HL-60 (cell line): ENCODE data around the gene LVRN.

Experiments
- DNase-seq, 2 experiments: peaks; one replicate each; pipeline ENCODE4 v3.0.0-alpha.2; 2010 to 2020; ENCODE audit warnings: low read depth in 1 of 2, low spot score in 1 of 2
- H3K27ac ChIP-seq: fragments of 250-450 bp; sonication (Bioruptor Pico); replicated peaks from 2 replicates; pipeline ENCODE4 v1.5.1; 2020; ENCODE audit warnings: mild to moderate bottlenecking, moderate library complexity
- H3K27me3 ChIP-seq: fragments of 250-450 bp; sonication (Bioruptor Pico); 2 replicates; pipeline ENCODE4 v1.5.1; 2021; ENCODE audit warnings: mild to moderate bottlenecking, moderate library complexity; ENCODE audit not compliant: insufficient read depth, poor library complexity, severe bottlenecking
- H3K4me3 ChIP-seq: replicated peaks from 2 replicates; pipeline ENCODE4 v1.5.1; 2011; ENCODE audit warnings: mild to moderate bottlenecking, control low read depth, low read length; ENCODE audit not compliant: insufficient read depth
- GABPA ChIP-seq: IDR thresholded peaks from 2 replicates; pipeline ENCODE4 v1.6.1; 2012; ENCODE audit warnings: low read depth
- POLR2AphosphoS5 ChIP-seq: IDR thresholded peaks from 2 replicates; pipeline ENCODE4 v1.6.1; 2012; ENCODE audit warnings: low read depth
- REST ChIP-seq: IDR thresholded peaks from 2 replicates; pipeline ENCODE4 v1.6.1; 2012; ENCODE audit warnings: low read depth; ENCODE audit not compliant: insufficient replicate concordance
- SPI1 ChIP-seq: IDR thresholded peaks from 2 replicates; pipeline ENCODE4 v1.6.1; 2012; ENCODE audit warnings: low read depth, mild to moderate bottlenecking, borderline replicate concordance
- TF ChIP-seq, protein P1 (sequence below): IDR thresholded peaks from one replicate; pipeline ENCODE4 v1.5.1; 2011; ENCODE audit warnings: low read length, control low read depth, inconsistent platforms; ENCODE audit not compliant: insufficient read depth

The LVRN gene

DNA sequence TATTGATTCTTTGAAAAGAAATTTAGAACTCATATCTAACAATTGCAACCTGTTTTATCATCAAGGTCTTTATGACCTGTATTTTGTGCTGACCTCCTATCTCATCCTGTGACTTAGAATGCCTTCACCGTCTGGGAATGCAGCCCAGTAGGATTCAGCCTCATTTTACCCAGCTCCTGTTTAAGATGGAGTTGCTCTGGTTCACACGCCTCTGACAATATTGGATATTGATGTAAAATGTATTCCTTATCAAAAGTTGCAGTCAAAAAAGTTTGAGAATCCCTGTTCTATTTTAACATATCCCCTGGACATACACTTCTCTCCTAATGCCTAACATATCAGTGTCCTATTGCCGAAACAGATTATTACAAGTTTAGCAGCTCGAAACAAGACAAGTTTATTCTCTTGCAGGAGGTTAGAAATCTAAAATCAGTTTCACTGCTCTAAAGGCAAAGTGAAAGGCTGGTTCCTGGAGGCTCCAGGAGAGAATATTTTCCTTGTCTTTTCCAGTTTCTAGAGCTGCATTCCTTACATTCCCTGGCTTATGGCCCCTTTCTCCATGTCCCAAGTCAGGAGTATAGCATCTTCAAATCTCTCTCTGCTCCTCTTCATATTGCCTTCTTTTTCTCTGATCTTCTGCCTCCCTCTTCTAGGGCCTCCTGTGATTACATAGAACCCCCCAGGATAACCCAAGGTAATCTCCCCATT lies 31.5 kb upstream of the LVRN start:
- H3K4me3 ChIP-seq: no peak overlapping the region
- no peak for DNase-seq
- TF ChIP-seq GABPA (no peak), REST (no peak), POLR2AphosphoS5 (no peak), SPI1 (no peak)
- TF ChIP-seq, protein P1, sequence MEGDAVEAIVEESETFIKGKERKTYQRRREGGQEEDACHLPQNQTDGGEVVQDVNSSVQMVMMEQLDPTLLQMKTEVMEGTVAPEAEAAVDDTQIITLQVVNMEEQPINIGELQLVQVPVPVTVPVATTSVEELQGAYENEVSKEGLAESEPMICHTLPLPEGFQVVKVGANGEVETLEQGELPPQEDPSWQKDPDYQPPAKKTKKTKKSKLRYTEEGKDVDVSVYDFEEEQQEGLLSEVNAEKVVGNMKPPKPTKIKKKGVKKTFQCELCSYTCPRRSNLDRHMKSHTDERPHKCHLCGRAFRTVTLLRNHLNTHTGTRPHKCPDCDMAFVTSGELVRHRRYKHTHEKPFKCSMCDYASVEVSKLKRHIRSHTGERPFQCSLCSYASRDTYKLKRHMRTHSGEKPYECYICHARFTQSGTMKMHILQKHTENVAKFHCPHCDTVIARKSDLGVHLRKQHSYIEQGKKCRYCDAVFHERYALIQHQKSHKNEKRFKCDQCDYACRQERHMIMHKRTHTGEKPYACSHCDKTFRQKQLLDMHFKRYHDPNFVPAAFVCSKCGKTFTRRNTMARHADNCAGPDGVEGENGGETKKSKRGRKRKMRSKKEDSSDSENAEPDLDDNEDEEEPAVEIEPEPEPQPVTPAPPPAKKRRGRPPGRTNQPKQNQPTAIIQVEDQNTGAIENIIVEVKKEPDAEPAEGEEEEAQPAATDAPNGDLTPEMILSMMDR: no peak
- no peaks in the 10 kb centered on the region for H3K27me3 ChIP-seq
- no peak overlapping the region for H3K27ac ChIP-seq

DNA sequence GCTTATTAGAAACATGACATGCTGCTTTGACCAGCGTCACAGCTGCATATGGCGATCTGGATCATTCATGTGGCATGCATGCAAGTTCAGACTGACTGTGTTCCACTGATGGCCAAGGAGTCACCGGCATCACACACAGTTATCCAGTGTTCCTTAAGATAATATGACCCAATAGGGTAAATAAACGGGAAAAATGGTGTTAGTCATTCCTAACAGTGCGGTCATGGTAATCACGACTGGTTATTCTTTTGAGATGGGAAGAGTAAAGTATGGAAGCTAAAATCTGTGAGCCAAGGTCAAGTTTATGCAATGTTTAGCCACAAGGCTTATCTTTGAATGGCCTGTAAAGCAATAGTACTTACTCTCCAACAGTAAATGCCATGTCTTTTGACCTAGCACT lies 29.3 kb upstream of the LVRN start:
- Histone ChIP-seq H3K27me3 (no peaks in the 10 kb centered on the region), H3K27ac (no peak overlapping the region), H3K4me3 (no peak overlapping the region)
- no peak for DNase-seq
- TF ChIP-seq, protein P1: no peak
- TF ChIP-seq SPI1 (no peak), REST (no peak)

- H3K4me3 ChIP-seq: no peak overlapping the region
- H3K27ac ChIP-seq: no peak overlapping the region
- no peak for DNase-seq
- TF ChIP-seq SPI1 (no peak), GABPA (no peak), REST (no peak), POLR2AphosphoS5 (no peak)
- TF ChIP-seq, protein P1: no peak
- no peaks in the 10 kb centered on the region for H3K27me3 ChIP-seq
Measured at GRCh38 chr5:115934388-115934974, 27.8 kb upstream of the LVRN start.
